Measurements from ENCODE around the gene ATP8B3.

ATP8B3 gene

DNA sequence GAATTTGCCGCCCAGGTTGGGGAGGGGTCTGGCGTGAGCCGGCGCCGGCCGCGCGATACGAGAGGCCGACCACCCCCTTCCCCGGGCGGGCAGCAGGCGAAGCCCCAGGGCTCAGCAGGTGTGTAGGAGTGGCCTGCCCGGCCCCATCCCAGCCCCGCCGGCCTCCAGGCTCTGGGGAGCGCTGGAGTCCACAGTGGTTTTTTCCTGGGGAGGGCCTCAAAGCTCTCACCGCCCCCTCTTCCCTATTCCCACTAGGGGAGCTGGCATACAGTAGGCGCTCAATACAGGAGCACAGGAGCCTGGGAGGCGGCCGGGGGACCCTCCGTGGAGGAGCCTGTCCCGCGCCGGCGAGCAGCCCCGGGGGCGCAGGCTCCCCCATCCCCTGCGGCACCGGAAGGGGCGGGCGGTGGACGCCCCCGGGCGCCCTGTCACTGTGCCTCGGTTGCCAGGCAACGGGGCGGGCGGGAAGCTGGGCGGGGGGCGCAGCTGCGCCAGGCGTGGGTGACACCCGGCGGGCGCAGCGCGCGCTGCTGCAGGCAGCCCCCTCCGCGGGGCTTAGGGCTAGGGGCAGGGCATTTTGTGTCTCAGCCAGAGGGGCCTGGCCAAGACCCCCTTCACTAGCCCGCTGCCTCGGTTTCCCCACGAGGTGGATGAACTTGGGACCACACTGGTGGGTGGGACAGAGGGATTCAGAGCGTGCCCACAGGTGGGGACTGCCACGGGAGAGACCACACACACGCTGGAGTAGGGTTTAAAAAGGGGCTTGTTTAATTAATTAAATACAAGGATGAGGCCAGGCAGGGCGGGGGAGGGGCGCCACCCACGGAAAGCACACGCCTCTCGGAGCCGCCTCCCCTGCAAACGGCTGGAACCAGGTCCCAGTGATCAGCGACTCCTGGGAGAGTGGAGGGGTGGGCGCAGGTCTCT, 39.8 kb upstream of the ATP8B3 start:
- DNase-seq, result no peak

DNA sequence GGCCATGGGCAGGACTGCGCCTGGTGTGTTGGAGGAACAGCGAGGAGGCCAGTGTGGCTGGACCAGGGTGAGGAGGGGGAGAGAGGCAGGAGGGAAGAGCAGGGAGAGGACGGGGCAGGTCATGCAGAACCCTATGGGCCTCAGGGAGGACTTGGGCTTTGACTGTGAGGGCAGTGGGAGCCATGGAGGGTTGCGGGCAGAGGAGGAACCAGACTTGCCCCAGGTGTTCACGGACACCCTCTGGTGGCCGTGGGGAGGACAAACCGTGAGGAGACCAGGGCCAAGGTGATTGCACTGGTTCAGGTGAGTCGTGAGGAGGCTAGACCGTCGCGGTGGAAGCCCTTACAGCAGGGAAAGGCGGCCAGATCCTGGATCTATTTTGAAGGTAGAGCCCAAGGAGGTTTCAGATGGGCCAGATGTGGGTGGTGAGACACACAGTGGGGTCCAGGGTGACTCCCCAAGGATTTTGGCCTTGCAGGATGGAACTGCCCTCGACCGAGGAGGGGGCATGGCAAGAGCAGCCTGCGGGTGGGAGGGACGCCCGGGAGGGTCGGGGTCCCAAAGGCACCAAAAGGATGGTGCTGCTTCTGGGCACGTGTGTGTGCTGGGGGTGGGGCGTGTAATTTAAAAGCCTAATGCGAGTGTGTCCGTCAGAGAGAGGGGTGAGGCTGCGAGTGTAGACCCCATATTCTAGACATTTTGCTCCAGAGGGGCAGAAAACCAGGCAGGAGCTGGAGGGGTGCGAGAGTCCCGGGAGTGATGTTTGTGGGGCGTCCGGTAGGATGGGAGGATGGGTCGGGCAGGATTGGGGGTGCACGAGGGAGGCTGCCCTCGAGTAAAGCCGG, 39.0 kb upstream of the ATP8B3 start:
- no peak for DNase-seq

DNA sequence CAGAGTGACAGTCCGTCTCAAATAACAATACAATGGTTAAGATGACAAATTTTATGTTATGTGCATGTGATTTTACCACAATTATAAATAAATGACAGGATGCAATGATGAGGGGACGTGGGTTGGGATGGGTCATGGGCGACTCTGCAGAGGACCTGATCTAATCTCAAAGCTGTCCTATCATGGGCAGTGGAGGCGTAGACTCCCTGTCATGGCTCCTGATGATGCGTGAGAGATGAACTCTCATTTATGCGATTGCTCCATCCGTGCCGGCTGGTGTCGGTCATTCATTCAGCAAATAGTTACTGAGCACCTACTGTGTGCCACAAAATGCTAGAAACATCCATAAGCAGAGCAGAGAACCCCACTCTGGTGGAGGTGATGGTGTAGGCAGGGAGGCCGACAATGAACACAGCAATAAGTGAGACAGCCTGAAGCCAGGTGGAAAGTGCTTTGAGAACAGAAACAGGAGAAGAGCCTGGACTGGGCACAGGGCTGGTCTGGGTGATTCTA, 37.9 kb upstream of the ATP8B3 start:
- DNase-seq, result no peak

- no peak for DNase-seq
Measured at GRCh38 chr19:1849132-1849474, 37.0 kb upstream of the ATP8B3 start.

DNA sequence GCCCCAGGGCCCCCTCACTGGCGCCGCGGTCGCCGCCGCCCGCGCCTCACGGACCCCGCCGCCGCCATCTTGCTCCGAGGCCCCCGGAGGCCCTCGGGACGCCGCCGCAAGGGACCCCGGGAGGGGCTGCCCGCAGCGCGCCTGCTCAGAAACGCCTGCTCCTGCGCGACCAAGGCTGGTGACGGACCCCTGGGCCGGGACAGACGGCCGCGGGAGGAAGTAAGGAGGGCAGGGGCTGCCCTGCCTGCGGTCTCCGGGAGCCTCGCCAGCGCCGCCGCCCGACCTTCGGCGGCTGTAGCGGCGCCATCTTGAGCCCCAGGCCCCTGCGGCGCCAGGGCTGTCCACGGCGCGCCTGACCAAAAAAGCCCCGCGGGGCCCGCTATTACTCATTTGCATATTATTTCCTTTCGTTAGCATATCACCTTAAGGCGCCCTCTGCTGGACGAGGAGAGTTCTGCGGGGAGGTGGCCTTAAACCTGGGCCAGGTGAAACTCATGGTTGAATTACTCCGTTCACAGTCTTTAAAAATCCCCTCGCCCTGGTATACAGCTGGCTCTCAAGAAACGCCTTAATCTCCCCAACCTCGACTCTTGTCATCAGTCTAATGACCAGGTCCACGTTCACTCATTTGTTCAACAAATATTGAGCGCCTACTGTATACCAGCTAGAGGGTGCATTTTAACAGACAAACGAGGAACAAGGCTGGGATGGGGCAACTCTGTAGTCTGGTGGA, 36.5 kb upstream of the ATP8B3 start, which contains the start of gene REXO1:
Gene REXO1 (minus strand): TSS at position 85 of the 733 bp plus-strand sequence. CDS start 125 bp downstream, outside the sequence.
- DNase-seq, result peak; percentile 88

- DNase-seq, result no peak
Measured at GRCh38 chr19:1847684-1848398, 35.8 kb upstream of the ATP8B3 start.

DNA sequence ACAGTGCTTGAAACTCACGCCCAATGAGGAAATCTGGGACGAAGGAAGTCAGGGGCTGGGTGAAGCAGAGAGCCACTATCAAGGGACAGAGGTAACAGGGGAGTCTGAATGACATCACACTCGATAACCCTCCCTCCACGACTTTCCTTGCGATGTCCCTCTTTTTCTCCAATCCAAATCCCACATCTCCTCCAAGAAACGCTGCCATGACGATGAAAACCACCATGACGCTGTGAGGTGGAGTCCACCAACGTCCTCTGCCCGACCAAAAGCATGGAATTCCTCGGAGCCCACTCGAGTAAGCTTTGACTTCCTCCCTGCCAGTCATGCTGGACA, 35.2 kb upstream of the ATP8B3 start:
- no peak for DNase-seq

GRCh38 chr19:1846517-1847204, 34.6 kb upstream of the ATP8B3 start:
- DNase-seq, result no peak

DNA sequence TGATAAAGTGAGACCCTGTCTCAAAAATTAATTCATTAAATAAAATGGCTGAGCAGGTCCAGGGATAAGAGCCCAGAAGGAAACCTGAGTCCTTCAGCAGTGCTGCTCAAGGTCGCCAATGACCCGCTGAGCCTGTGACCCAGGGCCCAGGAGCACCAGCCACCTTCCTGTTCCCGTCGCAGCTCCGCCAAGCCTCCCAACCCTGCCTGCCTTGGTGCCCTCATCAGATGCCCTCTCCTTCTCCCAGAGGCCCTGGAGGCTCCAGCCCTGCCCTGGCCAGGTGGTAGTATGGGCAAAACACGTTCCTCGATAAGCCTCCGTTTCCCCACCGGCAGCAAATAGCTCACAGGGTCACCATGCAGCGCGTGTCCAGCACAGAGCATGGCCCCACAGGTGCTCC, 33.6 kb upstream of the ATP8B3 start:
- no peak for DNase-seq

GRCh38 chr19:1845125-1845515, 33.0 kb upstream of the ATP8B3 start:
- no peak for DNase-seq

DNA sequence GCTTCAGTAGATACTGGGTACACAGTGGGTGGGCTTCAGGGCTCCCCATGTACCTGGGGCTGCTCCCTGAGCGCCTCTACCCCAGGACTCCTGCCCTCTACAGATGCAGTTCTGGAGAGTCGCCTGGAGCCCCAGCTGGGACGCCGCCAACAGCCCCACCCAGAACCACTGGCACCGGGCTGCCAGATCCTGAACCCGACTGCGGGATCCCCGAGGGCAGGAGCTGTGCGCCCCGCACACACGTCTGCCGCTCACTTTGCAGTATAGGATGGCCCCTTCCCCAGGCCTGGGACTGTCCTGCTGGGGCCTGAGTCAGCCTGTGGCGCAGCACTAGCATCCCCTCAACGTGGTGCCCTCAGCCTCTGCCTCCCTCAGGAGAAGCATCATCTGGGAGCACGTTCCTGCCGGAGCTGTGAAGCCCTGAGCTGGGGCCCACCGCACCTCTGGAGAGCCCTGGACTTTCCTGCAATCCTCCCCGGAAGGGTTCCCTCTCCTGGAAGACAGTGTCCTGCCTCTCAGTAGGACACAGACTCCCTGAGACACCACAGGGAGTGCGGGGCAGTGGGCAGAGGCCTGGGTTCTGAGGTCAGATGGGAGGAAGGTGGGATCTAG, 32.5 kb upstream of the ATP8B3 start:
- DNase-seq, result no peak

GRCh38 chr19:1843646-1844394, 31.7 kb upstream of the ATP8B3 start:
- DNase-seq, result no peak

GRCh38 chr19:1843116-1843515, 31.0 kb upstream of the ATP8B3 start:
- DNase-seq, result no peak

- DNase-seq, result no peak
Measured at GRCh38 chr19:1841209-1841924, 29.3 kb upstream of the ATP8B3 start.

- no peak for DNase-seq
Measured at GRCh38 chr19:1840541-1841115, 28.6 kb upstream of the ATP8B3 start.

- no peak for DNase-seq
Measured at GRCh38 chr19:1839658-1840540, 27.8 kb upstream of the ATP8B3 start.

DNA sequence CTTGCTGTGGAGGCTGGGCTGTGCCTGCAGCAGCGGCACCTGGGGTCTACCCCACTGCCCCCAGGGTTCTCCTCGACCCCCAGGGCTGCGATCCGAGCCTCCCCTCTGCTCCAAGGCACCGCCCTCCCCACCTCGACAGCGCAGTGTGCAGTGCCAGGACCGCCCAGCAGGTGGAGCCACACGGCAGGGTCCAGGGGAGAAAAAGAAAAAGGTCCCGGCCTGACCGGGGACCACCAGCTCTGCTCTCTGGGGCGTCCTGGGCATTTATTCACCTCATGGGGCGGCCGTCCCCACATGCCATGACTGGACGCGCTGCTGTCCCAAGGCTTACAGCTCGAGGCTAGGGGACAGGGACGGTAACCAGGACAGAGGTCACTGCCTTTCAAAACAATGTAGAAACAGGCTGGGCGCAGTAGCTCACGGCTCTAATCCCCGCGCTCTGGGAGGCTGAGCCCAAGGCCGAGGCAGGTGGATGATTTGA, 25.6 kb upstream of the ATP8B3 start:
- no peak for DNase-seq

- no peak for DNase-seq
Measured at GRCh38 chr19:1837222-1837565, 25.1 kb upstream of the ATP8B3 start.
